Measurements from ENCODE around the gene WFDC5.

DNA sequence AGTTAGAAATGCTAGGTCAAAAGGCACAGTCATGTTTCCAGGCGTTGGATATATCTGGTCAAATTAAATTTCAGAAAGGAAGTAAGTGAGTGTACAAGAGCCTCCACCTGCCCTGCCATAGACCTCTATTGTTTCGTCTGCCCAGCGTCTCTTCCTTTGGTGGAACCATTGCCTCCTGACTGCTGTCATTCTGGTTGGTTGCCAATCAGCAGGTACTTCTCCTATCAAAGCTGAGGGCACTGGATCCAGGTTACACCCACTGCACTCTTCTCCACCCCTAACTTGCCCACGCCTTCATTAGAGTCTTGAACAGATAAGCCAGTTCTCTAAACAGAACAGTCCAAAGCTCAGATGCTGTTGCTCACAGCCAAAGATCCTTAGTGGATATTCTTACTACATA is 2.6 kb upstream of the WFDC5 start:
- no peak for TF ChIP-seq ZNF24 (tag by site-specific recombination; IDR thresholded peaks at IDR 0.05)
- TF ChIP-seq, protein P1, sequence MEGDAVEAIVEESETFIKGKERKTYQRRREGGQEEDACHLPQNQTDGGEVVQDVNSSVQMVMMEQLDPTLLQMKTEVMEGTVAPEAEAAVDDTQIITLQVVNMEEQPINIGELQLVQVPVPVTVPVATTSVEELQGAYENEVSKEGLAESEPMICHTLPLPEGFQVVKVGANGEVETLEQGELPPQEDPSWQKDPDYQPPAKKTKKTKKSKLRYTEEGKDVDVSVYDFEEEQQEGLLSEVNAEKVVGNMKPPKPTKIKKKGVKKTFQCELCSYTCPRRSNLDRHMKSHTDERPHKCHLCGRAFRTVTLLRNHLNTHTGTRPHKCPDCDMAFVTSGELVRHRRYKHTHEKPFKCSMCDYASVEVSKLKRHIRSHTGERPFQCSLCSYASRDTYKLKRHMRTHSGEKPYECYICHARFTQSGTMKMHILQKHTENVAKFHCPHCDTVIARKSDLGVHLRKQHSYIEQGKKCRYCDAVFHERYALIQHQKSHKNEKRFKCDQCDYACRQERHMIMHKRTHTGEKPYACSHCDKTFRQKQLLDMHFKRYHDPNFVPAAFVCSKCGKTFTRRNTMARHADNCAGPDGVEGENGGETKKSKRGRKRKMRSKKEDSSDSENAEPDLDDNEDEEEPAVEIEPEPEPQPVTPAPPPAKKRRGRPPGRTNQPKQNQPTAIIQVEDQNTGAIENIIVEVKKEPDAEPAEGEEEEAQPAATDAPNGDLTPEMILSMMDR (tag by site-specific recombination; IDR thresholded peaks at IDR 0.05) = no peak
- TF ChIP-seq, protein P2, sequence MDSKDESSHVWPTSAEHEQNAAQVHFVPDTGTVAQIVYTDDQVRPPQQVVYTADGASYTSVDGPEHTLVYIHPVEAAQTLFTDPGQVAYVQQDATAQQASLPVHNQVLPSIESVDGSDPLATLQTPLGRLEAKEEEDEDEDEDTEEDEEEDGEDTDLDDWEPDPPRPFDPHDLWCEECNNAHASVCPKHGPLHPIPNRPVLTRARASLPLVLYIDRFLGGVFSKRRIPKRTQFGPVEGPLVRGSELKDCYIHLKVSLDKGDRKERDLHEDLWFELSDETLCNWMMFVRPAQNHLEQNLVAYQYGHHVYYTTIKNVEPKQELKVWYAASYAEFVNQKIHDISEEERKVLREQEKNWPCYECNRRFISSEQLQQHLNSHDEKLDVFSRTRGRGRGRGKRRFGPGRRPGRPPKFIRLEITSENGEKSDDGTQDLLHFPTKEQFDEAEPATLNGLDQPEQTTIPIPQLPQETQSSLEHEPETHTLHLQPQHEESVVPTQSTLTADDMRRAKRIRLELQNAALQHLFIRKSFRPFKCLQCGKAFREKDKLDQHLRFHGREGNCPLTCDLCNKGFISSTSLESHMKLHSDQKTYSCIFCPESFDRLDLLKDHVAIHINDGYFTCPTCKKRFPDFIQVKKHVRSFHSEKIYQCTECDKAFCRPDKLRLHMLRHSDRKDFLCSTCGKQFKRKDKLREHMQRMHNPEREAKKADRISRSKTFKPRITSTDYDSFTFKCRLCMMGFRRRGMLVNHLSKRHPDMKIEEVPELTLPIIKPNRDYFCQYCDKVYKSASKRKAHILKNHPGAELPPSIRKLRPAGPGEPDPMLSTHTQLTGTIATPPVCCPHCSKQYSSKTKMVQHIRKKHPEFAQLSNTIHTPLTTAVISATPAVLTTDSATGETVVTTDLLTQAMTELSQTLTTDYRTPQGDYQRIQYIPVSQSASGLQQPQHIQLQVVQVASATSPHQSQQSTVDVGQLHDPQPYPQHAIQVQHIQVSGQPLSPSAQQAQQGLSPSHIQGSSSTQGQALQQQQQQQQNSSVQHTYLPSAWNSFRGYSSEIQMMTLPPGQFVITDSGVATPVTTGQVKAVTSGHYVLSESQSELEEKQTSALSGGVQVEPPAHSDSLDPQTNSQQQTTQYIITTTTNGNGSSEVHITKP (tag by site-specific recombination; IDR thresholded peaks at IDR 0.05) = no peak
- TF ChIP-seq, protein P3, sequence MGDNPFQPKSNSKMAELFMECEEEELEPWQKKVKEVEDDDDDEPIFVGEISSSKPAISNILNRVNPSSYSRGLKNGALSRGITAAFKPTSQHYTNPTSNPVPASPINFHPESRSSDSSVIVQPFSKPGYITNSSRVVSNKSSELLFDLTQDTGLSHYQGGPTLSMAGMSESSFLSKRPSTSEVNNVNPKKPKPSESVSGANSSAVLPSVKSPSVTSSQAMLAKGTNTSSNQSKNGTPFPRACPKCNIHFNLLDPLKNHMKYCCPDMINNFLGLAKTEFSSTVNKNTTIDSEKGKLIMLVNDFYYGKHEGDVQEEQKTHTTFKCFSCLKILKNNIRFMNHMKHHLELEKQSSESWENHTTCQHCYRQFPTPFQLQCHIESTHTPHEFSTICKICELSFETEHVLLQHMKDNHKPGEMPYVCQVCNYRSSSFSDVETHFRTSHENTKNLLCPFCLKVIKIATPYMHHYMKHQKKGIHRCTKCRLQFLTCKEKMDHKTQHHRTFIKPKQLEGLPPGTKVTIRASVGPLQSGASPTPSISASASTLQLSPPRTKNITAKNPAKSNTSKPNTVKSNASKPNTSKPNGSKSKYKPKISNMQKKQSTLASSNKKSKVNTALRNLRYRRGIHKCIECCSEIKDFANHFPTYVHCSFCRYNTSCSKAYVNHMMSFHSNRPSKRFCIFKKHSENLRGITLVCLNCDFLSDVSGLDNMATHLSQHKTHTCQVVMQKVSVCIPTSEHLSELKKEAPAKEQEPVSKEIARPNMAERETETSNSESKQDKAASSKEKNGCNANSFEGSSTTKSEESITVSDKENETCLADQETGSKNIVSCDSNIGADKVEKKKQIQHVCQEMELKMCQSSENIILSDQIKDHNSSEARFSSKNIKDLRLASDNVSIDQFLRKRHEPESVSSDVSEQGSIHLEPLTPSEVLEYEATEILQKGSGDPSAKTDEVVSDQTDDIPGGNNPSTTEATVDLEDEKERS (tag by site-specific recombination; IDR thresholded peaks at IDR 0.05) = no peak
- TF ChIP-seq, protein P4, sequence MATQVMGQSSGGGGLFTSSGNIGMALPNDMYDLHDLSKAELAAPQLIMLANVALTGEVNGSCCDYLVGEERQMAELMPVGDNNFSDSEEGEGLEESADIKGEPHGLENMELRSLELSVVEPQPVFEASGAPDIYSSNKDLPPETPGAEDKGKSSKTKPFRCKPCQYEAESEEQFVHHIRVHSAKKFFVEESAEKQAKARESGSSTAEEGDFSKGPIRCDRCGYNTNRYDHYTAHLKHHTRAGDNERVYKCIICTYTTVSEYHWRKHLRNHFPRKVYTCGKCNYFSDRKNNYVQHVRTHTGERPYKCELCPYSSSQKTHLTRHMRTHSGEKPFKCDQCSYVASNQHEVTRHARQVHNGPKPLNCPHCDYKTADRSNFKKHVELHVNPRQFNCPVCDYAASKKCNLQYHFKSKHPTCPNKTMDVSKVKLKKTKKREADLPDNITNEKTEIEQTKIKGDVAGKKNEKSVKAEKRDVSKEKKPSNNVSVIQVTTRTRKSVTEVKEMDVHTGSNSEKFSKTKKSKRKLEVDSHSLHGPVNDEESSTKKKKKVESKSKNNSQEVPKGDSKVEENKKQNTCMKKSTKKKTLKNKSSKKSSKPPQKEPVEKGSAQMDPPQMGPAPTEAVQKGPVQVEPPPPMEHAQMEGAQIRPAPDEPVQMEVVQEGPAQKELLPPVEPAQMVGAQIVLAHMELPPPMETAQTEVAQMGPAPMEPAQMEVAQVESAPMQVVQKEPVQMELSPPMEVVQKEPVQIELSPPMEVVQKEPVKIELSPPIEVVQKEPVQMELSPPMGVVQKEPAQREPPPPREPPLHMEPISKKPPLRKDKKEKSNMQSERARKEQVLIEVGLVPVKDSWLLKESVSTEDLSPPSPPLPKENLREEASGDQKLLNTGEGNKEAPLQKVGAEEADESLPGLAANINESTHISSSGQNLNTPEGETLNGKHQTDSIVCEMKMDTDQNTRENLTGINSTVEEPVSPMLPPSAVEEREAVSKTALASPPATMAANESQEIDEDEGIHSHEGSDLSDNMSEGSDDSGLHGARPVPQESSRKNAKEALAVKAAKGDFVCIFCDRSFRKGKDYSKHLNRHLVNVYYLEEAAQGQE (tag by site-specific recombination; IDR thresholded peaks at IDR 0.05) = no peak
